Ovary (tissue), 9 donors: ENCODE results near the gene SPEN. TPM values are rescaled to one million over a fixed set of nuclear protein-coding genes. Genes with fewer than 3 reads are reported as not detected.

ENCODE experiments used
- DNase-seq, 5 donors: peaks; one replicate each; pipeline ENCODE4 v3.0.0-alpha.2; 2019 to 2020
- H3K27ac ChIP-seq, 2 donors: fragments of 200-600 bp; one replicate each; pipeline versions ENCODE4 v1.5.1 to v1.8.0; 2019 to 2022
- H3K27me3 ChIP-seq: fragments of 200-600 bp; one replicate; pipeline ENCODE4 v1.8.0; 2022
- H3K36me3 ChIP-seq: fragments of 200-600 bp; sonication (generic); one replicate; pipeline ENCODE4 v1.5.1; 2019
- H3K4me1 ChIP-seq: one replicate; pipeline ENCODE4 v1.8.1; 2013; ENCODE audit warnings: mild to moderate bottlenecking, moderate library complexity; ENCODE audit not compliant: insufficient read depth
- H3K4me3 ChIP-seq: fragments of 200-600 bp; sonication (generic); one replicate; pipeline ENCODE4 v1.5.1; 2017
- H3K9me3 ChIP-seq, 2 donors: fragments of 200-600 bp in 1 of 2; sonication (generic) in 1 of 2; one replicate each; pipeline versions ENCODE4 v1.5.1 to v1.8.1; 2013 to 2019; ENCODE audit warnings: mild to moderate bottlenecking in 1 of 2, moderate library complexity in 1 of 2
- CTCF ChIP-seq, 3 donors: fragments of 450-650 bp in 2 of 3; fragments of 200-600 bp in 1 of 3; IDR thresholded peaks; one replicate each; pipeline versions ENCODE4 v1.5.1 to v1.8.0; 2016 to 2022; ENCODE audit warnings: antibody characterized with exemption in 3 of 3, mild to moderate bottlenecking in 1 of 3
- EP300 ChIP-seq: sonication (generic); formaldehyde crosslinking; IDR thresholded peaks from one replicate; pipeline ENCODE4 v1.6.1; 2017; ENCODE audit warnings: antibody characterized with exemption
- POLR2A ChIP-seq: fragments of 450-650 bp; IDR thresholded peaks from one replicate; pipeline ENCODE4 v1.6.1; 2017; ENCODE audit warnings: antibody characterized with exemption, mild to moderate bottlenecking, moderate library complexity
- WGBS, 3 donors: extraction: QIAGEN DNeasy Blood & Tissue Kit in 1 of 3; methylation state at CpG; one replicate each; pipeline versions ENCODE4 v1.1.5 to v1.1.7; 2013 to 2017; 5-methylcytosine and 5-hydroxymethylcytosine counted together
- intact Hi-C, 4 donors: fragments of 100-400 bp; cut with DNase I; formaldehyde crosslinking; loops; one replicate each; pipeline versions ENCODE4 v1.11.0 to v1.15.1; 2022 to 2023
- polyA plus RNA-seq, 2 donors: library from polyadenylated mRNA; stranded (reverse); fragments of 200-250 nt in 1 of 2; fragments of 350-450 nt in 1 of 2; fragmentation: Illumina TruSeq in 1 of 2; extraction: RNeasy Lipid Tissue Mini Kit (QIAGEN cat#74804) in 1 of 2; gene quantifications; one replicate each; pipeline ENCODE4 v1.2.3, GENCODE V29; 2013 to 2014
- total RNA-seq, 7 donors: library from RNA; depleted of rRNA in 2 of 7; stranded (reverse); fragments of >200 nt in 2 of 7; fragmentation: NEBNext Ultra II Directional in 3 of 7; extraction: Animal tissue kit (Norgen Biotek cat#: 25700) in 3 of 7; gene quantifications; one replicate each; pipeline versions ENCODE4 v1.1.0 to v1.2.4, GENCODE V29; 2016 to 2023
- donor health status: DM: no; HTN: no; CAD: no; lungs with moderate emphysema.
- donor health status: DM: no; HTN: no; CAD: no.
- donor health status: Bipolar disorder and iron deficiency.
- donor health status: DM: yes; HTN: yes; CAD: no.
- donor health status: DM: no; HTN: no; CAD: no.
- donor health status: DM: yes; HTN: yes; CAD: no.

The SPEN gene
- total and polyA plus RNA-seq, 9 donors = 30.5 to 93.2 (median 62.9) TPM

DNA sequence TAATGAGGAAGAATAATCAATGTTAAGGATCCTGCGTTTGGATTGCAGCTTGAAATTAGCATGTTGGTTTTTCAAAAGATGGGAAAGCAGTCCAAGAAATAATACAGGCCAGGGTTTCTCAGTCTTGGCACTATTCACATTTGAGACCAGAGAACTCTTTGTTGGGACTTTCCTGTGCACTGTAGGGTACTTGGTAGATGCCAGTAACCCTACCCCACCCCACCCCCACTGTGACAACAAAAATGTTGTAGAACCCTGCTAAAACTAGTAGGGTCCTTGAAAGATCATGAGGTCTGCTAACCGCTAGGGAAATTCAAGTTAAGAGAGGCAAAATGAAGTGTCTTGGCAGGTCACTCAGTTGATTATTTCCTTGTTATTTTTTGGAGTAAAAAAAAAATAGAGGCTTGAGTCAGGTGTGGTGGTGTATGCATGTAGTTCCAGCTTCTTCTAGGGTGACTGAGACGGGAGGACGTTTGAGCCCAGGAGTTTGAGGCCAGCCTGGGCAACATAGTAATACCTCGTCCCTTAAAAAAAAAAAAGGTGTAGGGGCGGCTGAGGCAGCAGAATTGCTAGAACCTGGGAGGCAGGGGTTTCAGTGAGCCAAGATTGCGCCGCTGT, 53.3 kb downstream of the SPEN start:
- no peak for TF ChIP-seq POLR2A
- no peak for TF ChIP-seq EP300
- TF ChIP-seq CTCF (IDR thresholded peaks at IDR 0.05) = no peak
- Histone ChIP-seq H3K4me3 (no peak overlapping the region), H3K9me3 (no peaks in the 10 kb centered on the region), H3K27me3 (no peaks in the 10 kb centered on the region), H3K36me3 (no peaks in the 10 kb centered on the region), H3K27ac (no peak overlapping the region), H3K4me1 (peaks cover 5% of the 10 kb centered on the region)
- DNase-seq = no peak
- WGBS, 3 donors = 63 to 76% (median 76%) methylated on average over 8 of the region's 8 CpGs
- intact Hi-C loops = no loop called here

DNA sequence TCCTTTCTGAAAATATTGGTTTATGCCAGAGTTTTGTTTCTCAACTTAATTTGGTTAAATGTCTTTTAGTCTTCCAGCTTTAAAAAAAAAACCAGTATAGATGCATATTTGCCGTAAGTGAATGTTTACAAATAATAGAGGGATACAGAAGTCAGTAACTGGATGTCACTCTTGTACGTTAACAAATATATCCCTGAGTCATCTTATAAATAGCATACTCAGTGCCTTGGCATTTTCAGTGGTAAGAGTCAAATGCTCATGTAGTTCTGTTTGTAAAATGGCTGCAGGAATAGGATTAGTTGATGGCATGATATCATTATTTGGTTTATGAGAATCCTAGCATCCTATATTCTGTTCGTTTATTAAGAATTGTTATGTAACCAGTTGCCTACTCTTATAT, 55.4 kb downstream of the SPEN start:
- no peaks in the 10 kb centered on the region for H3K27me3 ChIP-seq
- H3K4me1 ChIP-seq = peaks cover 6% of the 10 kb centered on the region
- intact Hi-C loops = no loop called here
- DNase-seq = no peak
- no peaks in the 10 kb centered on the region for H3K9me3 ChIP-seq
- no peak overlapping the region for H3K4me3 ChIP-seq
- TF ChIP-seq POLR2A (no peak), CTCF (IDR thresholded peaks at IDR 0.05) (no peak), EP300 (no peak)
- WGBS, 3 donors = 78 to 91% (median 86%) methylated on average over 3 of the region's 3 CpGs
- H3K36me3 ChIP-seq = no peaks in the 10 kb centered on the region
- H3K27ac ChIP-seq = no peak overlapping the region

GRCh38 chr1:15908597-15908996, 61.1 kb downstream of the SPEN start:
- no peak for DNase-seq
- intact Hi-C loops = no loop called here
- 97 to 98% (median 97%) methylated on average over 4 of the region's 4 CpGs for WGBS, 3 donors
- TF ChIP-seq CTCF (IDR thresholded peaks at IDR 0.05) (no peak), POLR2A (no peak), EP300 (no peak)
- Histone ChIP-seq H3K27ac (no peak overlapping the region), H3K27me3 (no peaks in the 10 kb centered on the region), H3K36me3 (peaks cover 2% of the 10 kb centered on the region), H3K9me3 (no peaks in the 10 kb centered on the region), H3K4me1 (peaks cover 2% of the 10 kb centered on the region), H3K4me3 (no peak overlapping the region)

DNA sequence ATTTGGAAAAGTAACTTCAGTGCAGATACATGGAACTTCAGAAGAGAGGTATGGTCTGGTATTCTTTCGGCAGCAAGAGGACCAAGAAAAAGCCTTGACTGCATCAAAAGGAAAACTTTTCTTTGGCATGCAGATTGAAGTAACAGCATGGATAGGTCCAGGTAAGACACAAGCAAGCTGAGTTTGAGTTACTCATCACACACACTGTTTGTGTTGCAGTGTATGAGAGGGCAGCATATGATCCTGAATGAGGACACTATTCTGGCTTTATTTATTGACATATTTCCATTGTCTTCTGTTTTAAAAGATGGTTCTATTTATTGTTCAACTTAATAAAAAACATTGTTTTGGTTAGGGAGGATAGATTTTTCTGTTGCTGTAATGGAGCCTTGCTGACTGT, 63.6 kb downstream of the SPEN start:
- no peaks in the 10 kb centered on the region for H3K27me3 ChIP-seq
- TF ChIP-seq EP300 = no peak
- TF ChIP-seq CTCF (IDR thresholded peaks at IDR 0.05) = no peak
- TF ChIP-seq POLR2A = no peak
- no peak overlapping the region for H3K27ac ChIP-seq
- no peaks in the 10 kb centered on the region for H3K9me3 ChIP-seq
- peaks cover 2% of the 10 kb centered on the region for H3K36me3 ChIP-seq
- no peak for DNase-seq
- H3K4me3 ChIP-seq = no peak overlapping the region
- WGBS, 3 donors = 92 to 100% (median 99%) methylated on average over 1 of the region's 1 CpG
- peaks cover 3% of the 10 kb centered on the region for H3K4me1 ChIP-seq
- intact Hi-C loops = no loop called here
